ENCODE results near the gene WDR33.

The WDR33 gene

GRCh38 chr2:127719301-127720218, 91.4 kb downstream of the WDR33 start:
- POLR2A ChIA-PET = no interaction called here
- no peak for DNase-seq (ENCODE audit: extremely low spot score)
- CTCF ChIA-PET = no interaction called here
- TF ChIP-seq TARDBP (IDR thresholded peaks at IDR 0.05) = no peak
- no peak for TF ChIP-seq SUZ12 (IDR thresholded peaks at IDR 0.05)
- TF ChIP-seq FOXK2 (IDR thresholded peaks at IDR 0.05) = no peak
- TF ChIP-seq BHLHE40 (IDR thresholded peaks at IDR 0.05; ENCODE audit: borderline replicate concordance) = no peak

DNA sequence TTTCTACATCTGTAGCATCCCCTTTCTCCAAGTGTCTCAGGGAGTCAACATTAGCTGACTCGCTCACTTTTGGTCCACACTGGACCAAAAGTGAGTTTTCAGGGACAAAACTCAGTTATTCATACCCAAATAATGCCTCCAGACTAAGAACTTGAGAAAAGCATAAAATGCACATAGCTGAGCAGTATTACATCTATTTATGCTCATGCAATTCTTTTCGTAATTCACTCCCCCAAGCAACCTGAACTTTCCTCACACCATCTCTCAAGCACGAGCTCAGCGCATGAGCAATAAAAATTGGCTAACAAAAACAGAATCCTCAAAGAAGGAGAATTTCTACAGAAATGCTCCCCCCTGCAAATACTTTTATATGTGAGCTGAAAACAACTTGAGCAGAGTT, 92.7 kb downstream of the WDR33 start:
- CTCF ChIA-PET = no interaction called here
- TF ChIP-seq NFRKB (IDR thresholded peaks at IDR 0.05) (no peak), FOXK2 (IDR thresholded peaks at IDR 0.05) (no peak), SP1 (IDR thresholded peaks at IDR 0.05) (no peak), TARDBP (IDR thresholded peaks at IDR 0.05) (no peak), PKNOX1 (IDR thresholded peaks at IDR 0.05) (no peak), FOXM1 (IDR thresholded peaks at IDR 0.05; ENCODE audit: borderline replicate concordance) (no peak), ZNF384 (IDR thresholded peaks at IDR 0.05) (no peak)
- POLR2A ChIA-PET = interaction anchor here (1.4 kb wide), 1 partner anchor 17 kb away, joined by 3 read pairs; the partner anchor contains the start of gene SFT2D3
- no peak for DNase-seq (ENCODE audit: extremely low spot score)

- no peak for DNase-seq (ENCODE audit: extremely low spot score)
- POLR2A ChIA-PET = no interaction called here
- TF ChIP-seq HDGF (IDR thresholded peaks at IDR 0.05; ENCODE audit: borderline replicate concordance) (no peak), FOXA1 (IDR thresholded peaks at IDR 0.05) (no peak), ARNT (IDR thresholded peaks at IDR 0.05) (no peak), CTBP1 (IDR thresholded peaks at IDR 0.05; ENCODE audit: borderline replicate concordance) (no peak), BHLHE40 (IDR thresholded peaks at IDR 0.05; ENCODE audit: borderline replicate concordance) (no peak), ELF4 (IDR thresholded peaks at IDR 0.05) (no peak), ZNF384 (IDR thresholded peaks at IDR 0.05) (no peak), SP1 (IDR thresholded peaks at IDR 0.05) (no peak), SUZ12 (IDR thresholded peaks at IDR 0.05) (no peak), NFRKB (IDR thresholded peaks at IDR 0.05) (no peak), FOXK2 (IDR thresholded peaks at IDR 0.05) (no peak)
- CTCF ChIA-PET = no interaction called here
These were observed 95.1 kb downstream of the WDR33 start for GRCh38 chr2:127715778-127716449.

- no peak for TF ChIP-seq LEF1 (IDR thresholded peaks at IDR 0.05; ENCODE audit: borderline replicate concordance)
- TF ChIP-seq FOXK2 (IDR thresholded peaks at IDR 0.05) = no peak
- TF ChIP-seq NFRKB (IDR thresholded peaks at IDR 0.05) = no peak
- TF ChIP-seq FOXM1 (IDR thresholded peaks at IDR 0.05; ENCODE audit: borderline replicate concordance) = no peak
- no peak for TF ChIP-seq SUZ12 (IDR thresholded peaks at IDR 0.05)
- TF ChIP-seq SP1 (IDR thresholded peaks at IDR 0.05) = no peak
- no peak for TF ChIP-seq ARNT (IDR thresholded peaks at IDR 0.05)
- no peak for TF ChIP-seq L3MBTL2 (conservative IDR thresholded peaks at IDR 0.05)
- no peak for TF ChIP-seq BHLHE40 (IDR thresholded peaks at IDR 0.05; ENCODE audit: borderline replicate concordance)
- no peak for TF ChIP-seq TARDBP (IDR thresholded peaks at IDR 0.05)
- no peak for TF ChIP-seq HDGF (IDR thresholded peaks at IDR 0.05; ENCODE audit: borderline replicate concordance)
- TF ChIP-seq CTBP1 (IDR thresholded peaks at IDR 0.05; ENCODE audit: borderline replicate concordance) = no peak
- no peak for TF ChIP-seq ZNF384 (IDR thresholded peaks at IDR 0.05)
- TF ChIP-seq PKNOX1 (IDR thresholded peaks at IDR 0.05) = no peak
- TF ChIP-seq FOXA1 (IDR thresholded peaks at IDR 0.05) = no peak
- TF ChIP-seq ELF4 (IDR thresholded peaks at IDR 0.05) = no peak
- CTCF ChIA-PET = interaction anchor here (0.6 kb wide), 1 partner anchor 27 kb away, joined by 3 read pairs; no protein-coding TSS in a partner anchor
- no peak for DNase-seq (ENCODE audit: extremely low spot score)
- POLR2A ChIA-PET = no interaction called here
These were observed 97.4 kb downstream of the WDR33 start for GRCh38 chr2:127713562-127713961.

- ChIA-PET POLR2A (no interaction called here), CTCF (no interaction called here)
- DNase-seq (ENCODE audit: extremely low spot score) = no peak
- TF ChIP-seq FOXA1 (IDR thresholded peaks at IDR 0.05) (no peak), ZNF384 (IDR thresholded peaks at IDR 0.05) (no peak), HDGF (IDR thresholded peaks at IDR 0.05; ENCODE audit: borderline replicate concordance) (no peak), ARNT (IDR thresholded peaks at IDR 0.05) (no peak), PKNOX1 (IDR thresholded peaks at IDR 0.05) (no peak), CTBP1 (IDR thresholded peaks at IDR 0.05; ENCODE audit: borderline replicate concordance) (no peak), NFRKB (IDR thresholded peaks at IDR 0.05) (no peak), LEF1 (IDR thresholded peaks at IDR 0.05; ENCODE audit: borderline replicate concordance) (no peak), TARDBP (IDR thresholded peaks at IDR 0.05) (no peak), FOXK2 (IDR thresholded peaks at IDR 0.05) (no peak), SP1 (IDR thresholded peaks at IDR 0.05) (no peak), L3MBTL2 (conservative IDR thresholded peaks at IDR 0.05) (no peak)
These were observed 98.0 kb downstream of the WDR33 start for GRCh38 chr2:127712999-127713398.

- POLR2A ChIA-PET = interaction anchor here (1.7 kb wide), 1 partner anchor 8 kb away, joined by 6 read pairs; the partner anchor contains the start of gene SFT2D3
- TF ChIP-seq ELF4 (IDR thresholded peaks at IDR 0.05) (no peak), PKNOX1 (IDR thresholded peaks at IDR 0.05) (no peak), TARDBP (IDR thresholded peaks at IDR 0.05) (no peak), ZNF384 (IDR thresholded peaks at IDR 0.05) (no peak)
- CTCF ChIA-PET = no interaction called here
- DNase-seq (ENCODE audit: extremely low spot score) = no peak
These were observed 101.6 kb downstream of the WDR33 start for GRCh38 chr2:127709336-127709735.
